Aortic smooth muscle cell (primary cell): ENCODE results near the gene PPP1CB. TPM values are rescaled to one million over a fixed set of nuclear protein-coding genes. Genes with fewer than 3 reads are reported as not detected.

Experiments used
- total RNA-seq: library from RNA; depleted of rRNA; stranded (reverse); fragments of >200 nt; gene quantifications from 2 replicates; pipeline ENCODE4 v1.2.3, GENCODE V29; 2014

Gene PPP1CB
- 153 and 167 TPM in 2 replicates for total RNA-seq

DNA sequence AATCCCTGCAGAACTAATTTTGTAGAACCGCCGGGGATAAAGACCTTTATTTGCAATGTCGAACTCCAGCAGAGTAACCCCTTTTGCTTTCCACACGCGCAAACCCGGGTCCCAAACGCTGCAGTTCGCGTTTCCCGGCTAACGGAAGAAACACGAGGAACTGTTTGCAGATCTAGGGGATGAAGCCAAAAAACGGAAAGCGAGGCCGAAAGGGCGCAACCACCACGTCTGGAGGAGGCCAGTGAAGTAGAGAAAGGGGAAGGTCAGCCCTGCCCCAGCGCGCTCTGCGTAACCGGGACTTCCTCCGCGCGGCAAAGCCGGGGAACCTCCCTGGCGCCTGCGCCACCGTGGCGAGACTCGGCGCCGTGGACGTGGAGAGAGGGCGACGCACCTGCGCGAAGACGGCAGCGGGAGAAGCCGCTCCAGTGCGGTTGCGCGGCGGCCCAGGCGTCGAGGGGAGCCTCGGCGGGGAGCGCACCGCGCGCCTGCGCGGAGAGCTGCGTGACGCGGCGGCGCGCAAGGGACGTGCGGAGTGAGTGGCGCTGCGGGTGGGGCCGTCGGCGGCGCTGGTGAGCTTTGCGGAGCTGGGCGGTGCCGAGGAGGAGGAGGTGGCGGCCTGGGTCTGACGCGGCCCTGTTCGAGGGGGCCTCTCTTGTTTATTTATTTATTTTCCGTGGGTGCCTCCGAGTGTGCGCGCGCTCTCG lies at the start of gene PPP1CB:
Gene PPP1CB, plus strand, starts transcription at position 579 of the 704 bp plus-strand sequence. CDS start 295 bp downstream, outside the sequence.

DNA sequence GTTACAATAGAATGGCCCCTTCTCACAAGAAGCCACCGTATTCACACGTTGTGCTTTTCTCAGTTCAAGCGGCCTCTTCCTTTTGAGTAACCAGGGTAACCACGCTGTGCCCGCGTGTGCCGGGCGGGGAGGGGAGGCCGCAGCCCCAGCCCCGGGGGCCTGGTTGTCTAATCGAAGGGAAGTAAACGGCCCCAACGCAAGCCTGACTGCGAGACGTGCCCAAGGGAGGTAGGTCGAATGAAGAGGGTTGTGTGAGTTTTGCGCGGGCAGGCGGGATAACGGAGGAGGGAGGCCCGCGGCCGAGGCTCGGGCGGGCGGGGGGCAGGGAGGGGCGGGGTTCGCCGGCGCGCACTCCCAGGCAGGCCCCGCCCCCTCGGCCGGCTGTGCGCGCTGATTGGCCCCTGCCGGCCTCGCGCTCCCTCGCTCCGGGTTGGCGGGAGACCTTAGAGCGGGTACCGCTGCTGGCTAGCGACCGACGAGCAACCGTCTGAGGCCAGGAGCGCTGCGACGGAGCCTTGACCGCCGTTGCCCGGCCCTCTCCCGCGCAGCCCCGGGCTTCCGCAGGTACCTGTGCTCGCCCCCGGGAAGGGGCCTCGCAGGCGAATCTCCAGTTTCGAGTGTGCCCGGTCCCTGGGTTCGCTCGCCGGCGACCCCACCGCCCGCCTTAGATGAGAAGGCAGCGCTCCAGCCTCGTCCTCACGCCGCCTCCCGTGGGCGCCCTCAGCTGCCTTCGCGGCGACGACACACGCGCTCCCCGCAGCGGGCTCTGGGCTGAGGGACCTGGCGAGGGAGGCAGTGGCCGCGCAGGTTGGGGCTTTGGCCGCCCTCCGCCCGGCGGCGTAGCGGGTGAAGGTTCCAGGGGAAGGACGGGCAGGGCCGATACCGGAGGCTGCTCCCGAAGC lies 59.0 kb downstream of the PPP1CB start, which contains the start of gene SPDYA:
Gene SPDYA, plus strand, starts transcription at position 451 of the 902 bp plus-strand sequence. CDS start 5,181 bp downstream, outside the sequence.

Other genes with a start within 250 kb of the PPP1CB start
- gene SPDYA, start 59.0 kb downstream of the PPP1CB start, total RNA-seq: 0.79 and 1.6 TPM in 2 replicates
- gene TRMT61B, start 118.5 kb downstream of the PPP1CB start, total RNA-seq: 11.1 TPM in 2 replicates
- gene WDR43, start 142.8 kb downstream of the PPP1CB start, total RNA-seq: 59.9 and 68.6 TPM in 2 replicates
- under 0.01 and 0.12 TPM in 2 replicates for gene TOGARAM2, start 229.5 kb downstream of the PPP1CB start, total RNA-seq